Measurements from ENCODE around the gene TSPAN18.

Gene TSPAN18

GRCh38 chr11:44711113-44711786 lies 15.5 kb upstream of the TSPAN18 start:
- DNase-seq (ENCODE audit: low spot score) = peak; percentile 97

DNA sequence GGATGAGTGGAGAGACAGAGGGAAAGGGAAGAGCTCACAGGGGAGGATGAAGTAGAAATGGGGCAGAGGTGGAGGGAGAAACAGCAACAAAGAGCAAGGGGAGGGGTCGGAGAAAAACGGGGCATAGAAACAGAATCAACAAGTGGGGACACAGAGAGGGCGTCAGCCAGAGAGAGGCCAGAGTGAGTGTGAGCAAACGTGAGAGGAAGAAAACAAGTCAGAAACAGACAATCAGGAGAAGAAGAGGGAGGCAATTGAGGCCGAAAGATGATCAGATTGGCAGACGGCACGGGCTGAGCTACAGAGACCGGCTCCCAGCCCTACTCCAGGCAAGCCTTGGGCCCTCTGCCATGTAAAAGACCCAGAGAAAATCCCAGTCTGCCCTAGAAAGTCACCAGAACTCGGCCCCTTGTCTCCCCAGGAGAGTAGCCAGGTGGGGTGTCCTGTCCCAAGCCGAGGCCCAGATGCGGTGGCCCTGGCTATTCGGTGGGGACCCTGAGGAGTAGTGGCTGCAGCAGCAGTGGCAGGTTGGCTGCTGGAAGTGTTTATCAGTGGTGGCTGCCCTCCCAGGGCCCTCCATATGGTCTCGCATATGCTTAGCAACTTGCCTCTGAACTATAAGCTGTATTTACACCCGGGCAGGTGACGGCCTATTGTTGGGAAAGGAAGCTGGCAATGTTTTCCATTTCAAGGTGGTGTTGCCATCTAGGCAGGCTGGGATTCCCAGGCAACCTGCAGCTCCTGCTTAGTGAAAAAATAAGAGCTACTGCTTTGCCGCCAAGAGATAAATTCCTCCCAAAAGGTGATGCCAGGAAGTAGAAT lies 14.8 kb upstream of the TSPAN18 start:
- no peak for DNase-seq (ENCODE audit: low spot score)

DNA sequence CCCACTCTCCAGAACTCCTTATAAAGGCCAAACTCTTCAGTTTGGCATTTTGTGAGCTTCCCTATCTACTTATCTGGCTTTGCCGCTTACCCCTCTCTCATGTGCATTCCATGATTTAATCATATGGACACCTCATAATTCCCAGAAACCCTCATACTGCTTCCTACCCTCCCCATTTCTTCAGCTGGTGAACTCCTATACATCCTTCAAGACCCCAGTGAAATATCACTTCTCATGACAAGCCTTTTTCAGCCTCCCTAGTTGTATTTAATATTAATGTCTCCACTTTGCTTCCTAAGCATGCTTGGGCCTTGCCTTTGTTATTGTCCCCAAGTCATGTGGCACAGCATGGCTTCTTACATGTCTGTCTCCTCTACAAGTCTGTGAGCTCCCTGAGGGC lies 13.7 kb upstream of the TSPAN18 start:
- no peak for DNase-seq (ENCODE audit: low spot score)

- no peak for DNase-seq (ENCODE audit: low spot score)
Observed at GRCh38 chr11:44716256-44716655, 10.5 kb upstream of the TSPAN18 start.

DNA sequence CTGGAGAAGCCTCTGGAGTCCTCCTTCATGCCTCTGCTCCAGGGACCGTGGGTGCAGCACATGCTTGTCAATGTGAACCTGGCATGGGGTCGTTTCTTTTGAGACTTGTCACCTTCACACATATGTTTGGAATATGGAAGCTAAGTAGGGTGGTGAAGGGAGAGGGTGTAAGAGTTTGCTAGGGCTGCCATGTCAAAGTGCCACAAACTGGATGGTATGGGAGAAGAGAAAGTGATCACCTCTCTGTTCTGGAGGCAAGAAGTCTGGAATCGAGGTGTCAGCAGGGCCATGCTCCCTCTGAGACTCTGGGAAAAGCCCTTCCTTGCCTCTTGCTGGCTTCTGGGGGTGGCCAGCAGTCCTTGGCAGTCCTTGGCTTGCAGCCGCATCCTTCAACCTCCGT lies 8.7 kb upstream of the TSPAN18 start:
- no peak for DNase-seq (ENCODE audit: low spot score)

- no peak for DNase-seq (ENCODE audit: low spot score)
Observed at GRCh38 chr11:44718612-44719390, 8.0 kb upstream of the TSPAN18 start.

GRCh38 chr11:44725016-44725685 lies 1.6 kb upstream of the TSPAN18 start:
- no peak for DNase-seq (ENCODE audit: low spot score)

DNA sequence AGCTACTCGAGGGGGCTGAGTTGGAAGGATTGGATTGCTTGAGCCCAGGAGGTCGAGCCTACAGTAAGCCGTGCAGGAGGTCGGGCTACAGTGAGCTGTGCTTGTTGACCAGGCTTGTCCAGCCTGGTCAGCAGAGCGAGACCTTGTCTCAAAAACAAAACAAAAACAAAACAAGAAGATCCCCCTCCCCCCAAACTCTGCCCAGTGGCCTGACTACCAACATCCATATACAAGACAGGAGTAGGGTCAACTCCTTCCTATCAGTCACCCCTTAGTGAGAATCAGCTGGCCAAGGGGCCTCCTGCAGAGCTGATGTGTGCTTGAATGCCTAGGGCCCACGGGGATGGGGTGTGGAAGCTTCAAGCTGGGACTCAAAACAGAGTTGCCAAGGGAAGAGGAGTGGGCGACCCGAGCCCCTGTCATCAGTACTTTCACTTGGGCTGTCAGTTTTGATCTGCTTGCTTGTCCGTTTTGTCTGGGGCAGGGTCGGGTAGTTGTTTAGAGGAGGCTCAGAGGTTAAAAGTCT lies 942 bp upstream of the TSPAN18 start:
- DNase-seq (ENCODE audit: low spot score) = no peak

GRCh38 chr11:44727114-44727372 lies 281 bp downstream of the TSPAN18 start:
- no peak for DNase-seq (ENCODE audit: low spot score)

GRCh38 chr11:44727373-44728287 lies 868 bp downstream of the TSPAN18 start:
- peak; percentile 83 for DNase-seq (ENCODE audit: low spot score)

GRCh38 chr11:44728491-44728910 lies 1.7 kb downstream of the TSPAN18 start:
- no peak for DNase-seq (ENCODE audit: low spot score)

DNA sequence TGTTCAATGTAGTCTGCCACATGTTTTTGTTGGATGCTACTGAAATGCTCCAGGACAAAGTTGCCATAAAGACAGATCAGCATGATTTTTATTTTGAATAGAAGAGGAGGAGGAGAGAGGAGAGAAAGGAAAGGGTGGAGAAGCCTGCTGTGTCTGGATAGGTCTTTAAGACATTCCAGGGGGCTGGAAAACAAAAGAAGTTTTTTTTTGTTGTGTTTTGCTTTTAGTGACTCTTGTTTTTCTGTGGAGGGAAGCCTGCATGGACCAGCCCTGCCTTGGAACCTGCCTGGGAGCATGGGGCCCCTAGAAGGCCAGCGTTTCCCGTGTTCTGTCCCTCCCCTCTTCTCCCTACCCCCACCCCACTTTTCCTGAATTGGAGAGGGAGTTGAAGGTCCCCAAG lies 2.3 kb downstream of the TSPAN18 start:
- DNase-seq (ENCODE audit: low spot score) = no peak

- DNase-seq (ENCODE audit: low spot score) = no peak
Observed at GRCh38 chr11:44729713-44730112, 3.0 kb downstream of the TSPAN18 start.

DNA sequence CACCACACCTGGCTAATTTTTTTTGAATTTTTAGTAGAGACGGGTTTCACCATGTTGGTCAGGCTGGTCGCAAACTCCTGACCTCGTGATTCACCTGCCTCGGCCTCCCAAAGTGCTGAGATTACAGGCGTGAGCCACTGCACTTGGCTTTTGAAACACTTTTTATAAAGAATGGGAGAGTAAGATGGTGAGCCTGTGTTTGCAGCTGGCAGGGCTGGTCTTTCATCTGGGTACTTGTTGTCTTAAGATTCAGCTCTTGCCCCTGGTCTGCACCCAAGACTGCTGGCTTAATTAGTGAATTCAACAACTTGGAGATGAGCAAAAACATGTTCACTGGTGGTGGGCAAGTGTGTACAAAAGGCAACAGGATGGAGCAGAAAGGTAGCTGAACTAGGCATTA lies 4.0 kb downstream of the TSPAN18 start:
- no peak for DNase-seq (ENCODE audit: low spot score)

DNA sequence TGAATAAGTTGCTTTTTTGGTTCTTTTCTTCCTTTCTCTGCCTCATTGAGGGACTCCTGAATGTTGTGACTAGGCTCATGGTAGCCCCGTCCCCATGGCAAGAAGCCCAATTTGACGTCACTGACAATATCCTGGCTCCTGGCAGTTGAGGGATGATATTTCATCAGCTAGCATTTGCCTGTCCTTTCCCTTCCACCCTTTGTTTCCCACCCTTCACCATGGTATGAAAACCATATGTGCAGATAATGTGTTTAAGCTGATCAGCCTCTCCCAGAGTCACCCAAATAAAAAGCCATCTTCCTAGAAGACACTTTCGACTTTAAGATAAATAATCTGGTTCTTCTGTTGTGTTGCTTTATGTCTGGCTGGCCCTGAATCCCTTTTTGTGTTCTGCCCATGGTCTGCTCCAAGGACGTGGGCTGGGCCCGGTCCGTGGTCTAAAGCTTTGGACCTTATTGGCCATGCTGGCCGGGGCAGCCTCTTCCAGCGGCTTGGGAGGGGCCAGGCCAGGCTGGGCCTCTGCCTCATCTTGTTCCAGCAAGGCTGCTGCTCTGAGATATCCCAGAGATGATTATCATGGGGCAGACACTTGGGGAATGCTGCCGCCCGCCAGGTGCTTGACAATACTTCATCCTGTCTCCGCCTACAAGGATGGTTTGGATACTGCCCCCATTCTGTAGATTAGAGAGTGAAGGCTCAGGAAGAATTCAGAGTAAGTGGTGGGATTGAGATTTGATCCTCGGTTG lies 5.1 kb downstream of the TSPAN18 start:
- peak; percentile 89 for DNase-seq (ENCODE audit: low spot score)

DNA sequence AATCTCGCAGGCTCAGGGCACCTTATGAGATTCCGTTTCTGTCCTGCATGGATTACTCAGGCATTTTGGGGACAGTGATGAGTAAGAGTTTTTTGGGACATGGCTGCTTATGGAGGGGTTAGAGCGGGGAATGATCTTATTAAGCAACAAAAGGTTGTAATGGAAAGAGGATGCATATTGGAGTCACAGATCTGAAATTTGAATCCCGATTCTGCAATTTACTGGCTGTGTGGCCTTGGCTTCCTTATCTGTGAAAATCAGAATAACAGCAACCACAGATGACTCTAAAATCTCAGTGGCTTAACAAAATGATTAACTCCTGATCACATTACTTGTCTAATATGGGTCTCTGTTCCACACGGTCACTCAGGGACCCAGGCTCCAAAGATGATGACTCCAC lies 5.8 kb downstream of the TSPAN18 start:
- DNase-seq (ENCODE audit: low spot score) = no peak

GRCh38 chr11:44733877-44734276 lies 7.1 kb downstream of the TSPAN18 start:
- DNase-seq (ENCODE audit: low spot score) = peak; percentile 41

- no peak for DNase-seq (ENCODE audit: low spot score)
Observed at GRCh38 chr11:44734843-44735381, 8.2 kb downstream of the TSPAN18 start.

DNA sequence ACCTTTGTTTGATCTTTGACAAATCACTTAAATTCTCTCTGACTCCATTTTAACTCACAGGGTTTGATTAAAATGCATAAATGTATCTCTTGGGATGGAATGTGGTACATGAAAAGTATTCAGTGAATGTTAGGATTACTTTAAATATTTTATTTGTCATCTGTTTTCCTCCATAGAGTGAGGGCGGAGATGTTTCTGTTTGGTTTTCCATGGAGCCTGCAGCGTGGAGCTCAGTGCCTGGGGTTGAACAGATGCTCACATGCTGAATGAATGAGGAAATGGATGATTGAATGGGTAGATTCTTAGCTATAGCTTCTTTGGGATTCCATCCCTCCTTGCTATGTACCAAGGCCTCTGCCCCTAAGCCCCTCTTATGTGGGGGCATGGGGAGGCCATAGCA lies 10.0 kb downstream of the TSPAN18 start:
- DNase-seq (ENCODE audit: low spot score) = no peak

All from SK-N-DZ (cell line).